SH-SY5Y (cell line): ENCODE data around the gene RANBP17.

Experiments
- GATA2 ChIP-seq: IDR thresholded peaks from 2 replicates; pipeline ENCODE4 v1.6.1; 2011; ENCODE audit warnings: mild to moderate bottlenecking, low read depth, low read length
- GATA3 ChIP-seq: IDR thresholded peaks from 2 replicates; pipeline ENCODE4 v1.6.1; 2011; ENCODE audit warnings: low read depth, mild to moderate bottlenecking, low read length, moderate library complexity

Gene RANBP17

DNA sequence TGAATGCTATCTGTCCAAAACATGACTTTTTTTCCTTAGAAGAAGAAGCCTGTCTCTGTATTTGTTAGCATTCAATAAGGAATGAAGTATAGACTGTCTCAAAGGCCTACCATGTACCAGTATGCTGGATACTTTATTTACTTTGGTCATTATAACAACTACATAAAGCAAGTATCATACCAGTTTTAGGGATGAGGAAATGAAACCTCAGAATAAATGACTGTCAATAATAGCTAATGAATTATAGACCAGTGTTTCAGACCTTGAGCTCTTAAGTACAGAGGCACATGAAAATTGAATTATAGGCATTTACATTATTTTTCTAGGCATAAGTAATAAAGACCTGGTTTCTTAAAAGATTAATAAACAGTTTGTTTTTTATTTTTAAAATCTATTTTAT, 280.8 kb downstream of the RANBP17 start:
- TF ChIP-seq GATA3 (no peak), GATA2 (no peak)

DNA sequence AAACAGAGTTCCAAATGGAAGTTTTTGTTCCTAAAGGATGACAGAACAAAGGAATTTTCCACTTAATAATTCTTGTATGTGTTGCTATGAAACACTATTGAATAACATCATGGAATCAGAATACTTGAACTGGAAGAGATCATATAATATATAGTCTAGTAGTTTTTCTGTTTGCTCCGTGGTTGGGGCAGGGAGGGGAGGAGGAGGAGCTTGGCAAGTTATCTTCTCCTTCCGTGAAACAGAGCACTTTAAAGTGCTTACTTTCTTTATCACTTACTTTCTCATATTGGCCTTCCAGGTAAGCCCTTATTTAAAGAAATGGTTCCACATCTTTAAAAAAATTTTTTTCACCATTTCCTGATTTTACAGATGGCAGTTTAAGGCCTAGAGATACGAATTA, 281.4 kb downstream of the RANBP17 start:
- TF ChIP-seq GATA3, result no peak
- TF ChIP-seq GATA2, result no peak

DNA sequence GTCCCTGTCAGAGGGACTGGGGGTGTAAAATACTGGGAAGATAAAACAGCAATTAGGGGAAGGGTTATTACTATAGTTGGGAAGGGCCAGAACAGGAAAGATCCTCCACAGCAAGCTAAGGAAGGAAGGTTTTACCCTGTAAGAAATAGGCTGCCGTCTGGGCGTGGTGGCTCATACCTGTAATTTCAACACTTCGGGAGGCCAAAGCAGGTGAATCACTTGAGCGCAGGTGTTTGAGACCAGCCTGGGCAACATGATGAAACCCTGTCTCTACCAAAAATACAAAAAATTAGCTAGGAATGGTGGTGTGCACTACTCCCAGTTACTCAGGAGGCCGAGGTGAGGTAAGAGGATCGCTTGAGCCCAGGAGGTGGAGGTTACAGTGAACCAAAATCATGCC, 282.1 kb downstream of the RANBP17 start:
- TF ChIP-seq GATA2, result no peak
- TF ChIP-seq GATA3, result no peak

DNA sequence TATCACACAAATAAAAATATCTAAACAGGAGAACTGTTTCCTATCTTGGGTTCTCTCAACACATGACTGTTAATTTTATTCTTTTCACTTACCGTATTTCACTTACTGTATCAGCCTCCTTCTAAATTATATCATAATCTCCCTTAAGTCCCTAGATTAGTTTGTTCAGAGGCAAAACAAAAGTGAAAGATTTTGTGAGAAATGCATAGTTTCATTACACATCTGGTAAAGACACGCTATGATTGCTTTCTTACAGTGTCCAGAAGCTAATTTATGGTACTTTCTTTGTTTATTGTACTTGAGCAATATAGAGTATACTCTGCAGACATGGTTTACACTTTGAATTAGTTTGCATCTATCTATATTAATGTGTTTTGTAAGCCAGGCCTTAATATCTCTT, 287.5 kb downstream of the RANBP17 start:
- TF ChIP-seq GATA2 (no peak), GATA3 (no peak)

DNA sequence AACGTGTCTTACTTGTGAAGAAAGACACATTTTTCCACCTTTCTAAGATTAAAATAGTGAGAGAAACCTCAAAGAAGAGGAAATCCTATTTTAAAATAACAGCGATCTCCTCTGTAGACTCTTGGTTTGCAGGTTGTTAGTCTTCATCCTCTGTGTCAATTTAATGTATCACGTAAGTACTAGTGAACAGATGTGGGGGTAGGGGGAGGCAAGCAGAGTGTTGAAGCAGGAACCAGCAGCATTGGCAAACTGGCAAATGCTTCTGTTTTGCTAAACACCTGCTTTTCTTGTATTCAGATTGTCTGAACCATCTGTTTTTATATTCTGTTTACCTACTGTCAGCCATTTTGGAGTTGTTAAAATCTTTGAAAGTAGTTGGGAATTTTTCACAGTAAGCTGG, 288.0 kb downstream of the RANBP17 start:
- no peak for TF ChIP-seq GATA3
- TF ChIP-seq GATA2, result no peak

DNA sequence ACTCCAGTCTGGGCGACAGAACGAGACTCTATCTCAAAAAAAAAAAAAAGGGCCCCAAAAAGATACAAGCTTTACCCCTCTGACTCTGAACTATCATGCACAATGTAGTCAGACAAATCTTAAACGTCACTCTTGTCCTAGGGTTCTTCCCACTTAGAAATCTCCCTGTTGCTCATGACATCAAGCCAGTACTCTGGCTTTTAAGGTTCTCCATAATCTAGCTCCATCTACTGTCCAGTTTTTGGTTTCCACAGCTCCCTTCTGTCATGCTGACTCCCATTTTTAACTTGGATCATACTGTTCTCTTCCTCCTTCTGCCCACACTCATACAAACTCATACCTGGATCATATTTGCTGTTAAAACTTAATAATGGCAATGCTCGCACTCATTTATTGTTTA, 290.6 kb downstream of the RANBP17 start:
- no peak for TF ChIP-seq GATA2
- no peak for TF ChIP-seq GATA3

DNA sequence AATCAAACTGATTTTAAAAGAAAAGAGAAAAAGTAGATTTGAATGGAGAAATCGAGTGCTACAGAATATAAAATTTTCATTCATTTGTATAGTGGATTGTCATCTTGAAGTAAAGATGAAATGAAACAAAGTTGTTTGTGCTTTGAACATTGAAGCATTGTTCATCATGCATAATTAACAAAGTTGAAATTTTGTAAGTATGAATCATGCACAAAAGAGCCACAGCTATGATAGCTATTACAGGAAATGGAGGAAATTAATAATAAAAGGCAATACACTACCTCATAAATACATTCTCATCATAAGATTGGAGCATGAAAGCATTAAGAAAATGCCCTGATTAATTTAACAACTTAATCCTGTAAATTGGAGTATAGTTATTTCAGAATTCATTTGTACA, 293.8 kb downstream of the RANBP17 start:
- TF ChIP-seq GATA2 (no peak), GATA3 (no peak)

DNA sequence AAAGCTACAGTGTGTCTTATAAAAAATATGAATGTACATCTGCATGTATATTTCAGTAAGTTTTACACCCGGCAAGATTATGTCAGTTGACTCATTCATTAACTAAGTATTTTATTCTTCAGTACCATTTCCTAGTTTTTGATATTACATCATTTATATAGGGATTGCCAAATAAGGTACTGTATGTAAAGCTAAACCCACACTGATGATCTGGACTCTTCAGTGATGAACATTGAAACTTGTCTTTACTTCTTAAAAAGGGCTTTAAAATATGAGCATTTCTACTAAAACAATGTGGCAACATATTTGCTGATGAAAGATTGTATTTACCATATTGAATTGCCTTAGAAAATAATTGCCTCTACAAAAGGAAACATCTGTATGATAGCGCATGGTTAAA, 295.5 kb downstream of the RANBP17 start:
- TF ChIP-seq GATA2 (no peak), GATA3 (no peak)

DNA sequence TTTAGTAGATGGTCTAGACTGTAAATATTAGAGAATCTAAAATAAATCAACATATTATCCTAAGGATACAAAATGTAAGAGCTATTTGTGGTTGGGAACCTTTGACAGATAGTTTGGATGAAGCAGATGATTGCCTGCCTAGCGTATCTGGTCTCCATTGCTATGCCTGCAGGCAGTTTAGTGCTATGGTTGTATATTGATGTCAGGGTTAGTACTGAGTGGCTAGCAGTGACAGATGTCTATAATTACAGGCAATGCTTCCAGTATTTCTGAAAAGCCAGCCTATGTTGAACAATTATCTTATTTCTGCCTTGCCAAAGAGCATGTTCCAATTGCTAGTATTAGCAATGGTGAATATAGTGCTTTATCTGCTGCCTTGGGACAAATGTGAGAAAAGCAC, 296.0 kb downstream of the RANBP17 start:
- no peak for TF ChIP-seq GATA3
- peak; percentile 60 for TF ChIP-seq GATA2

DNA sequence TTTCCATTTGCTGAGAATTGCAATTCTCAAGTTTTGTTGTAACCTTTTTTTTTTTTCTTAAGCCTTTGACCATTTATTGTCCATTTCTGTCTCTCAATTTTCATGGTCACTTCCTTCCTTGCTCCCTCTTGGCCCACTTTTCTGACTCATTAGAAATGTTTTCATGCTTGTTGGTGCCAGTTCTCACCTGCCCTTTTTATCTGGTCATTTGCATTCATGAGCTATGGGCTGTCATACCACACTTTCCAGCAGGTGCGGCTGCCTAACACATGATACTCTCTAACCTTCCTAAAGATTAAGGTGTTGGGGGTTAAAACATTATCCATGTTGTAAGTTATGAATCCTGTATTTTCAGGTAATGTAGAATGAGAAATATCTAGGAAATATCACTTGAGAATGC, 296.8 kb downstream of the RANBP17 start:
- TF ChIP-seq GATA2 (no peak), GATA3 (no peak)

DNA sequence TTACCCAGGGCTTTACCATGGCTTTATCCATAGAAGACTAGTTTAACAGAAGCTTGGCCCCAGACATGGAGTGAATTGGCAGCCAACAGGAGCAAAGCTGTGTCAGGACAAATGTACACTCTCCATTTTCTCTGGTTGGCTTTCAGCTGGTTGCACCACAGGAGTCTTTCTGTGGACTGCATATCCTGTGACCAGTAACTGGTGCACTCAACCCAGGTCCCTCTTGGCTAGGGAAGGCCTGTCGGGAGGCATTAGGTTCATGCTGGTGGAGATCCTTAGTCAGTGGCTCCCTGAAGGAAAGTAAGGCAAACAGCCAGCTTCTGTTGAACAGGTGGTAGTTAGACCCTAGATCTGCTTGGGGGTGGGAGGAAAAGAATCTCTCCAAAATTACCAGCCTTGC, 300.3 kb downstream of the RANBP17 start:
- TF ChIP-seq GATA2 (no peak), GATA3 (no peak)

DNA sequence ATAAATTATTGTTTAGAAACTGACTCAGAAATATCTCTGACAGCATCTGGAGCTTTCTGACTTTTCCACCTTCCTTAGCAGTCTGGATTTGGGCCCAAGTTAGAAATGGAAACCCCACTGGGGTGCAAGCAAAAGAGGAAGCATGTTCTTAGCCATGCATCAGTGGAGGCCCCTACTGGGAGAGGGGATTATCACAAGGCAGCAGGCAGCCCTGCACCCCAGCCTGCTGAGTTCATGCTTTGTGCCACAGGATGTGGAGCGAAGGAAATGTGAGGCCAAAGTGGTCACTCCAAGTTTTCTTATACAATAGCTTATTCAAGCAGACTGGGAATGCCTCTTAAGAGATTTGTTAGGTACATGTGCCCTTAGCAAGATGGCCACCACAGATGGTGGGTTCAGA, 300.8 kb downstream of the RANBP17 start:
- TF ChIP-seq GATA2, result no peak
- no peak for TF ChIP-seq GATA3

DNA sequence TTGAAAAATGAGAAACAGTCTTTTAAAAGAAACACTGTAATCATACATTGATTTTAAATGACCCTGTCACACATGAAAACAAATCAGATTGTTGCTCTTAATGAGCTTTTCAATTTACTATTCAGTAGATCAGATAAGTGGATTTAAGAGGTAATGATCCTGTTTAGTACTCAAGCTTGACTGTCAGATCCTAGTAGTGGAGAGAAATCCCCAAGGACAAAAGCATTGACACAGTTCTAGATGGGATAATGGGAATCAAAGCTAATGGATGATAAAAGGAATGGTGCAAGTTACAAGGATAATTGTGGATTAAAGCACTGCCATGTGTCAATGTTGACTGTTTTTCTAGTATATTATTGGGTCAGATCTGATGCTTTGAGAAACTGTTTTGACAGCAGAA, 304.9 kb downstream of the RANBP17 start:
- TF ChIP-seq GATA3, result peak; percentile 60; the same call in 1 of the 2 replicates
- no peak; the same call in 1 of the 2 replicates for TF ChIP-seq GATA2

DNA sequence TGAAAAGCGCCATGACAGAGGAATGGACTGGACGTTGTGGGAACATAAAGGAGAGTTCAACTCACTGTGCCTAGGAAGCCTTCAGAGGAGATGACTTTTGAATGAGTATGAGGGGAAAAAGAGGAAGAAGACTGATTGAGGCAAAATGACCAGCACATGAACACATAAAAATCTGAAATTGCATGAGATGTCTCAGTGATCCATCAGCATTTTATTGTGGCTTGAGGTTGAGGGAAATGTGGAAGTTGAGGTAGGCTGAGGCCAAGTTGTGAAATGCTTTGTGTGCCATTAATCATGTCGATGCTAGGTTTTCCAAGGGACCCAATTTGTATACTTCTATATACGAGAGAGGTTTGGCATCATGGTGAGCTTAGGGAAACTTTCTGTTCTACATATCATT, 306.4 kb downstream of the RANBP17 start:
- no peak for TF ChIP-seq GATA3
- no peak for TF ChIP-seq GATA2

DNA sequence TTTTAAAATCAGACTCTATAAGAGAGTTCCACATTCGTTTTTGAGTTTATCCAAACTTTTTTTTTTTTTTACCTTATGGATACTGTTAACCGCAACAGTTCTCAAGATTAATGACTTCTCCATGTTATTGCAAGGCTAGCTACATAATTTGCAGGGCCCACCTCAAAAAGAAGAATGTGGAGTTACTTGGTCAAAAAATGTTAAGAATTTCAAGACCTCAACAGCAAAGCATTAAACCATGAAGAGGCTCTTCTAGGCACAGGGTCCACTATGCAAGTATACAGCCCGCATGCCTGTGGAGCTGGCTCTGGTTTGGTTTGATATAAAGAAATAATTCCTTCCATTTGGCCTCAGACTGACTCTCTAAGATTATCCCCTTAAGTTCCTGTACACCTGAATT, 313.9 kb downstream of the RANBP17 start:
- TF ChIP-seq GATA2 (no peak), GATA3 (no peak)

DNA sequence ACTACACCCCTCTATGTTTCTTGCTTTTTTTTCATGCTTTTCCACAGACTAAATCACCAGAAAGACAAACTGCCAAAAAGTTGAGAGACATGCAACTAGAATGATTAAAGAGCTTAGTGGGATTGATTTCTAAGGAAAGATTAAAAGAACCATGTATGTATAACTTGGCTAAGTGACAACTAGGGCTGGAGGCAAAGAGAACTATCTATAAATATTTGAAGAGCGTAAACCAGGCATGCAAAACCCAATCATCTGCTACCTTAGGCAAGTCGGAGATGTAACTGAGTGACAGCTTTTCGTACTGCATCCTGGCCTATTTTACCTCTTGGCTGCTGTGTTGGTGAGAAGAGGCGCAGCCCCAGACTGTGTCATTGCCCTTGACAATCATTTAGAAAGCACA, 326.2 kb downstream of the RANBP17 start:
- no peak for TF ChIP-seq GATA3
- TF ChIP-seq GATA2, result no peak

DNA sequence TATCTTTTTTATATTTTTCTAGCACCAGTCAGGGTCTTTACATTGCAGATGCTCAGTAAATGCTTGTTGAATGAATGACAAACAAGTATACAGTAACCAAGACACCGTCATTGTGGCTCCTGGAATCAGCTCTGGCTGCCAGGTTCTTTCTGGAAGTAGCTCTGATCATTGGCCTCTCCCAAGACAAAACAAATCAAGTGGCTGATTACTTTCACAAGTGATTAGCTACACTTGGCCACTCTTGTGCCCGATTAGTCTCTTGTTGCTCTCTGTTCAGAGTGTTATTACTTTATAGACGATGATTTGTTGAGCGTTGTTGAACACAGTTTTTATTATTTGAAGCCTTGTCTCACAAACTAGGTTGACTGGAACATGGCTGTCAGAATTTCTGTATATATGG, 327.6 kb downstream of the RANBP17 start:
- TF ChIP-seq GATA2 (no peak), GATA3 (no peak)

DNA sequence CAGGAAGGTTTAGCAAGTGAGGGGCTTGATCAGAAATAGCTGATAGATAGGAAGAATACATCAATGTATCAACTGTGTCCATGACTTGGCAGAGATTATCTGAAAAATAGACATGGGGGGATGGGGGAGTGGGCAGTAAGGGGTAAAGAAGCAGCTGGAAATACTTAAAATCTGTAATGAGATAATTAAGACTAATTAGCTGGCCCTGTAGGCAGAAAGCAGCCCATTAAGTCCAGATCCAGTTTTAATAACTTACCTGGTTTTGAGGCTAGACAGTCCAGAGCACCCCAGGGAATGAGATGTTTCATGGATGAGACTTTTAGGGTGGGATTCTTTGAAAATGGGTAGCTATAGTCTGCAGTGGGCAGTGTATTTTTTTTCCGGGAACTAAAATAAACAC, 330.3 kb downstream of the RANBP17 start:
- no peak for TF ChIP-seq GATA3
- 0 out of 2 replicates have a peak, but pooled peaks have one; percentile 14 for TF ChIP-seq GATA2
